HG03342 (cell line): Measurements from ENCODE around the gene SLC16A3.
"Not testable (repeated sequence)": the region's sequence is repeated elsewhere in the genome, so short reads cannot be mapped to it uniquely, and the experiment has no call there.

Experiments used
- ATAC-seq: cut with Tn5 transposase; IDR thresholded peaks from one replicate; pipeline ENCODE4 v1.9.1; 2021; ENCODE audit warnings: mild to moderate bottlenecking, moderate library complexity; ENCODE audit not compliant: unreplicated experiment

SLC16A3 gene

GRCh38 chr17:82245134-82246039 is 16.5 kb downstream of the SLC16A3 start:
- ATAC-seq, result no peak

- no peak for ATAC-seq
Observed at GRCh38 chr17:82246040-82246364, 17.2 kb downstream of the SLC16A3 start.

GRCh38 chr17:82246365-82247181 is 17.7 kb downstream of the SLC16A3 start:
- ATAC-seq, result no peak

GRCh38 chr17:82247182-82247823 is 18.5 kb downstream of the SLC16A3 start:
- ATAC-seq, result no peak

GRCh38 chr17:82247856-82248671 is 19.2 kb downstream of the SLC16A3 start:
- ATAC-seq, result no peak

GRCh38 chr17:82248815-82249674 is 20.2 kb downstream of the SLC16A3 start:
- ATAC-seq, result no peak

- ATAC-seq, result no peak
Observed at GRCh38 chr17:82249896-82250581, 21.2 kb downstream of the SLC16A3 start.

- ATAC-seq, result no peak
Observed at GRCh38 chr17:82250868-82251500, 22.1 kb downstream of the SLC16A3 start.

GRCh38 chr17:82252511-82253178 is 23.8 kb downstream of the SLC16A3 start:
- ATAC-seq, result no peak

GRCh38 chr17:82253179-82253544 is 24.3 kb downstream of the SLC16A3 start:
- ATAC-seq, result no peak

- not testable (repeated sequence) for ATAC-seq
Observed at GRCh38 chr17:82254096-82254495, 25.3 kb downstream of the SLC16A3 start.

GRCh38 chr17:82254746-82255145 is 25.9 kb downstream of the SLC16A3 start:
- ATAC-seq, result not testable (repeated sequence)

GRCh38 chr17:82255402-82255972 is 26.6 kb downstream of the SLC16A3 start:
- no peak for ATAC-seq

GRCh38 chr17:82256242-82256885 is 27.5 kb downstream of the SLC16A3 start:
- ATAC-seq, result no peak

- no peak for ATAC-seq
Observed at GRCh38 chr17:82257473-82257872, 28.6 kb downstream of the SLC16A3 start.

GRCh38 chr17:82258555-82258954 is 29.7 kb downstream of the SLC16A3 start:
- ATAC-seq, result no peak
